B cell (primary cell): ENCODE measurements around the gene BLOC1S1. TPM values are rescaled to one million over a fixed set of nuclear protein-coding genes. Genes with fewer than 3 reads are reported as not detected.

ENCODE experiments used
- ATAC-seq: fragments of 200-7000 bp; cut with Tn5 transposase; one replicate; pipeline ENCODE4 v1.10.0; 2021; ENCODE audit warnings: low read depth, mild to moderate bottlenecking, moderate number of reproducible peaks, moderate library complexity
- CTCF ChIA-PET: fragments of 350-600 bp; sonication (Branson Sonifier 250); formaldehyde crosslinking; loops from one replicate; lab custom pipeline; 2021; ENCODE audit warnings: antibody characterized with exemption, inconsistent platforms; lab: Charles Lee
- POLR2A ChIA-PET: fragments of 350-600 bp; sonication (Branson Sonifier 250); formaldehyde crosslinking; loops from one replicate; lab custom pipeline; 2021; ENCODE audit warnings: antibody characterized with exemption; lab: Charles Lee
- DNase-seq: peaks from one replicate; pipeline ENCODE4 v3.0.0; 2013
- H2AFZ ChIP-seq: 2 replicates; pipeline ENCODE4 v1.6.1; 2012; ENCODE audit warnings: mild to moderate bottlenecking, low read depth, low read length; ENCODE audit not compliant: insufficient read depth, poor library complexity, severe bottlenecking
- H3K27ac ChIP-seq, 2 donors: 1 replicate in 1 of 2; 2 replicates in 1 of 2; pipeline ENCODE4 v1.5.1; 2012 to 2013; ENCODE audit warnings: low read length in 2 of 2, mild to moderate bottlenecking in 2 of 2, moderate library complexity in 1 of 2
- H3K27me3 ChIP-seq, 4 experiments: fragments of 200-600 bp in 1 of 4; sonication (generic) in 1 of 4; replicated peaks in 1 of 4; 1 replicate in 2 of 4; 2 replicates in 2 of 4; pipeline versions ENCODE4 v1.6.1 to v1.7.0; 2013 to 2016; ENCODE audit warnings: low read length in 3 of 4, mild to moderate bottlenecking in 2 of 4, mixed read lengths in 1 of 4, moderate library complexity in 1 of 4; ENCODE audit not compliant: insufficient read depth in 4 of 4, control insufficient read depth in 3 of 4; ENCODE audit errors: control extremely low read depth in 1 of 4
- H3K36me3 ChIP-seq, 2 experiments: replicated peaks in 1 of 2; 1 replicate in 1 of 2; 2 replicates in 1 of 2; pipeline versions ENCODE4 v1.6.1 to v1.7.1; 2013; ENCODE audit warnings: low read length in 1 of 2; ENCODE audit not compliant: insufficient read depth in 2 of 2, control insufficient read depth in 1 of 2; ENCODE audit errors: control extremely low read depth in 1 of 2, extremely low read depth in 1 of 2
- H3K4me1 ChIP-seq, 2 donors: fragments of 200-600 bp in 1 of 2; sonication (generic) in 1 of 2; 1 replicate in 1 of 2; 2 replicates in 1 of 2; pipeline versions ENCODE4 v1.5.1 to v1.6.1; 2013 to 2017; ENCODE audit warnings: low read length in 2 of 2; ENCODE audit not compliant: control insufficient read depth in 2 of 2, insufficient read depth in 2 of 2
- H3K4me2 ChIP-seq: replicated peaks from 2 replicates; pipeline ENCODE3; 2012; ENCODE audit warnings: mild to moderate bottlenecking, low read depth, low read length; ENCODE audit not compliant: poor library complexity, severe bottlenecking
- H3K4me3 ChIP-seq, 5 experiments: fragments of 200-600 bp in 1 of 5; sonication (generic) in 1 of 5; 1 replicate in 3 of 5; 2 replicates in 2 of 5; pipeline versions ENCODE4 v1.5.1 to v1.7.0; 2011 to 2016; ENCODE audit warnings: low read length in 4 of 5, mild to moderate bottlenecking in 4 of 5, low read depth in 2 of 5, control low read depth in 1 of 5, moderate library complexity in 1 of 5; ENCODE audit not compliant: insufficient read depth in 1 of 5; ENCODE audit errors: control extremely low read depth in 1 of 5, extremely low read depth in 1 of 5
- H3K79me2 ChIP-seq: fragments of 200-600 bp; sonication (generic); one replicate; pipeline ENCODE4 v1.6.0; 2016; ENCODE audit warnings: low read length; ENCODE audit not compliant: control insufficient read depth, insufficient read depth
- H3K9ac ChIP-seq: fragments of 200-600 bp; sonication (generic); 2 replicates; pipeline ENCODE4 v1.6.1; 2017; ENCODE audit warnings: mild to moderate bottlenecking, low read length, moderate library complexity
- H3K9me3 ChIP-seq, 3 donors: one replicate each; pipeline versions ENCODE4 v1.6.1 to v1.7.1; 2013; ENCODE audit warnings: low read length in 2 of 3; ENCODE audit not compliant: control insufficient read depth in 2 of 3, insufficient read depth in 1 of 3; ENCODE audit errors: control extremely low read depth in 1 of 3
- H4K20me1 ChIP-seq: 2 replicates; pipeline ENCODE4 v1.6.0; 2012; ENCODE audit warnings: mild to moderate bottlenecking, low read length; ENCODE audit not compliant: insufficient read depth, control insufficient read depth, poor library complexity, severe bottlenecking
- H3K27ac Mint-ChIP-seq: one replicate; pipeline ENCODE4 v1.8.0; 2021; ENCODE audit warnings: mixed read lengths
- H3K27me3 Mint-ChIP-seq: one replicate; pipeline ENCODE4 v1.8.0; 2021; ENCODE audit warnings: mixed read lengths
- H3K4me1 Mint-ChIP-seq: one replicate; pipeline ENCODE4 v1.8.0; 2021; ENCODE audit warnings: mixed read lengths
- H3K4me3 Mint-ChIP-seq: one replicate; pipeline ENCODE4 v1.8.0; 2021; ENCODE audit warnings: mixed read lengths
- H3K9me3 Mint-ChIP-seq: one replicate; pipeline ENCODE4 v1.8.0; 2022; ENCODE audit warnings: mixed read lengths; ENCODE audit not compliant: insufficient read depth
- EZH2 ChIP-seq: IDR thresholded peaks from 2 replicates; pipeline ENCODE4 v1.6.1; 2012; ENCODE audit warnings: borderline replicate concordance, low read depth, mild to moderate bottlenecking, moderate library complexity, low read length; ENCODE audit not compliant: insufficient read depth, poor library complexity, severe bottlenecking
- WGBS: methylation state at CpG from one replicate; pipeline ENCODE4 v1.1.5; 2013; ENCODE audit warnings: missing lambda C conversion rate; ENCODE audit not compliant: insufficient coverage; 5-methylcytosine and 5-hydroxymethylcytosine counted together
- intact Hi-C: fragments of 100-400 bp; cut with micrococcal nuclease; formaldehyde crosslinking; loops from one replicate; pipeline ENCODE4 v1.10.0; 2022
- polyA plus RNA-seq: library from polyadenylated mRNA; depleted of rRNA; stranded (reverse); fragments of >200 nt; gene quantifications from 2 replicates; pipeline ENCODE4 v1.2.3, GENCODE V29; 2012
- total RNA-seq, 2 donors: library from RNA; stranded (reverse); fragments of 120-200 nt in 1 of 2; gene quantifications; 1 replicate in 1 of 2; 2 replicates in 1 of 2; pipeline versions ENCODE4 v1.2.3 to v1.2.4, GENCODE V29; 2013 to 2022
- TF ChIP-seq, protein P1 (sequence below): fragments of 200-600 bp; IDR thresholded peaks from one replicate; pipeline ENCODE4 v1.8.0; 2022; ENCODE audit warnings: antibody characterized with exemption, mild to moderate bottlenecking

The BLOC1S1 gene
- total and polyA plus RNA-seq, 2 donors (not counting 1 experiment from before 2014, with no cell fraction given) = 71.1 to 229 TPM

DNA sequence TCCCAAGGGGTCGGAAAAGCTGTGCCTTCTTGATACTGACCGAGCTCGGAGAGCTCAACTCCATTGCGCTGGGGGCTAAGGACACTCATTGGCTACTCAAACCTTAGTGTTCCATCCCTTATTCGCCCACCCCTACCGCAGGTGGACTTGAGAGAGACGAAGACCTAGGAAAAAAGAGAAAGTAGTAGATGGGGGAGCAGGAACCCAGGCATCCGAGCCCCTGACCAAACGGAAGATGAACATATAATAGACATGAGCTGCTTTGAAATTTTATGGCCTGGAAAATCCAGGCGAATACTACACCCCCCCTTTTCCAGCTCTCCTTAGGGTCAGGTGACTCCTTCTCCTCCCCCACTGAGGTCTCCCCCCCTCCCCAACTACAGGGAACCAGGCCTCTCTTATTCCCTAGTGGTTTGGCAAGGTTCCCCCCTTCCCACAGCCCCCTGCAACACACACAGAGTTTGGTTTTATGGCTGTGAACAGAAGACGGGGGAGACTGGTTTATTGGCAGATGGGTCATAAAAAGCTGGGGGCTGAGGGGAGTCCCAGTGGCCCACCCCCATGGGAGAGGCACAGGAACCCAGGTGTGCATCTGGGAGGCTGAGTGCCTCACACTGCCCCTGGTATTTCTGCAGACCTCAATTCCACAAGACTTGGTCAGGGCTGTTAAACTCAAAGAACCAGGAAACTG, 28.6 kb downstream of the BLOC1S1 start:
- Histone ChIP-seq H3K9me3 (no peaks in the 10 kb centered on the region), H4K20me1 (no peaks in the 10 kb centered on the region), H2AFZ (peak overlapping the region; percentile 79), H3K4me1 (peaks cover 20 to 32% of the 10 kb centered on the region in 2 donors), H3K4me2 (peak overlapping the region; percentile 97), H3K36me3 (peaks cover 0 to 4% of the 10 kb centered on the region in 2 experiments), H3K27ac (no peak overlapping the region), H3K27me3 (no peaks in the 10 kb centered on the region), H3K4me3 (peak overlapping the region; percentile 58 to 77 (median 69)), H3K9ac (peak overlapping the region; percentile 77), H3K79me2 (peaks cover 6% of the 10 kb centered on the region)
- intact Hi-C loops = loop anchor here (5.0 kb wide), 1 partner anchor 723 kb away; the partner anchor contains the start of gene SPRYD4
- ChIA-PET CTCF (interaction anchor here (1.0 to 4.3 kb wide), 6 partner anchors 10 to 196 kb away, joined by 3 to 12 read pairs (median 4); no protein-coding TSS in a partner anchor), POLR2A (interaction anchor here (0.6 to 1.3 kb wide), 3 partner anchors 50 to 441 kb away, joined by 3 read pairs; partner anchors contain the start of gene ZC3H10)
- Mint-ChIP-seq H3K4me3 (peak overlapping the region; percentile 97), H3K9me3 (no peaks in the 10 kb centered on the region), H3K27ac (peak overlapping the region; percentile 74), H3K4me1 (peaks cover 37% of the 10 kb centered on the region), H3K27me3 (no peaks in the 10 kb centered on the region)
- TF ChIP-seq EZH2 = no peak
- TF ChIP-seq, protein P1, sequence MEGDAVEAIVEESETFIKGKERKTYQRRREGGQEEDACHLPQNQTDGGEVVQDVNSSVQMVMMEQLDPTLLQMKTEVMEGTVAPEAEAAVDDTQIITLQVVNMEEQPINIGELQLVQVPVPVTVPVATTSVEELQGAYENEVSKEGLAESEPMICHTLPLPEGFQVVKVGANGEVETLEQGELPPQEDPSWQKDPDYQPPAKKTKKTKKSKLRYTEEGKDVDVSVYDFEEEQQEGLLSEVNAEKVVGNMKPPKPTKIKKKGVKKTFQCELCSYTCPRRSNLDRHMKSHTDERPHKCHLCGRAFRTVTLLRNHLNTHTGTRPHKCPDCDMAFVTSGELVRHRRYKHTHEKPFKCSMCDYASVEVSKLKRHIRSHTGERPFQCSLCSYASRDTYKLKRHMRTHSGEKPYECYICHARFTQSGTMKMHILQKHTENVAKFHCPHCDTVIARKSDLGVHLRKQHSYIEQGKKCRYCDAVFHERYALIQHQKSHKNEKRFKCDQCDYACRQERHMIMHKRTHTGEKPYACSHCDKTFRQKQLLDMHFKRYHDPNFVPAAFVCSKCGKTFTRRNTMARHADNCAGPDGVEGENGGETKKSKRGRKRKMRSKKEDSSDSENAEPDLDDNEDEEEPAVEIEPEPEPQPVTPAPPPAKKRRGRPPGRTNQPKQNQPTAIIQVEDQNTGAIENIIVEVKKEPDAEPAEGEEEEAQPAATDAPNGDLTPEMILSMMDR = no peak
- DNase-seq (no peak), ATAC-seq (no peak)
- 10% methylated on average over 4 of the region's 11 CpGs for WGBS
